Activated T-cell treated with anti-CD3 and anti-CD28 coated beads, Interleukin-2, amount 50 U/mL, for 72 hours (primary cell): ENCODE measurements around the gene TRABD2B. TPM values are rescaled to one million over a fixed set of nuclear protein-coding genes. Genes with fewer than 3 reads are reported as not detected.

Source experiments
- ATAC-seq, 2 donors: fragments of 150-1000 bp; cut with Tn5 transposase; replicated peaks in 1 of 2; 2 replicates each; pipeline ENCODE4 v1.10.0; 2021; ENCODE audit warnings: moderate library complexity in 2 of 2, mild to moderate bottlenecking in 1 of 2
- DNase-seq, 2 donors: peaks; one replicate each; pipeline ENCODE4 v3.0.0; 2021 to 2022; ENCODE audit warnings: mixed read lengths in 1 of 2
- H3K27ac Mint-ChIP-seq: one replicate; pipeline ENCODE4 v1.8.0; 2022; ENCODE audit warnings: mild to moderate bottlenecking, moderate library complexity, mixed read lengths
- H3K27me3 Mint-ChIP-seq: one replicate; pipeline ENCODE4 v1.8.0; 2022; ENCODE audit warnings: low read depth, mixed read lengths
- H3K36me3 Mint-ChIP-seq, 2 donors: one replicate each; pipeline ENCODE4 v1.8.0; 2022; ENCODE audit warnings: mixed read lengths in 2 of 2, mild to moderate bottlenecking in 1 of 2; ENCODE audit not compliant: insufficient read depth in 2 of 2
- H3K4me1 Mint-ChIP-seq: one replicate; pipeline ENCODE4 v1.8.0; 2022; ENCODE audit warnings: low read depth, mixed read lengths
- H3K4me3 Mint-ChIP-seq, 2 donors: one replicate each; pipeline ENCODE4 v1.8.0; 2022; ENCODE audit warnings: mild to moderate bottlenecking in 2 of 2, mixed read lengths in 2 of 2, moderate library complexity in 2 of 2
- H3K9me3 Mint-ChIP-seq, 2 donors: one replicate each; pipeline ENCODE4 v1.8.0; 2022; ENCODE audit warnings: mixed read lengths in 2 of 2
- total RNA-seq, 2 donors: library from RNA; stranded (reverse); gene quantifications; one replicate each; pipeline ENCODE4 v1.2.3, GENCODE V29; 2022

The TRABD2B gene
- total RNA-seq, 2 donors from 2014 or later, result not detected

GRCh38 chr1:47940779-47941178, 56.4 kb downstream of the TRABD2B start:
- H3K4me1 Mint-ChIP-seq, result no peaks in the 10 kb centered on the region
- no peaks in the 10 kb centered on the region for H3K36me3 Mint-ChIP-seq
- H3K27me3 Mint-ChIP-seq, result peaks cover 27% of the 10 kb centered on the region
- no peak for DNase-seq
- no peaks in the 10 kb centered on the region for H3K9me3 Mint-ChIP-seq
- H3K4me3 Mint-ChIP-seq, result no peak overlapping the region
- no peak for ATAC-seq
- no peak overlapping the region for H3K27ac Mint-ChIP-seq

- Mint-ChIP-seq H3K27ac (no peak overlapping the region), H3K9me3 (no peaks in the 10 kb centered on the region)
These were observed 56.9 kb downstream of the TRABD2B start for GRCh38 chr1:47940326-47940725.

GRCh38 chr1:47938520-47938919, 58.7 kb downstream of the TRABD2B start:
- Mint-ChIP-seq H3K27me3 (peaks cover 22% of the 10 kb centered on the region), H3K36me3 (no peaks in the 10 kb centered on the region), H3K4me1 (no peaks in the 10 kb centered on the region), H3K4me3 (no peak overlapping the region), H3K27ac (no peak overlapping the region), H3K9me3 (no peaks in the 10 kb centered on the region)
- ATAC-seq, result no peak
- no peak for DNase-seq

More at GRCh38 chr1:47940326-47940725, 56.9 kb downstream of the TRABD2B start:
- H3K36me3 Mint-ChIP-seq, result no peaks in the 10 kb centered on the region
- no peaks in the 10 kb centered on the region for H3K4me1 Mint-ChIP-seq
- DNase-seq (no peak), ATAC-seq (no peak)
- peaks cover 27% of the 10 kb centered on the region for H3K27me3 Mint-ChIP-seq
- H3K4me3 Mint-ChIP-seq, result no peak overlapping the region

- no peak for DNase-seq
- no peak overlapping the region for H3K27ac Mint-ChIP-seq
- no peaks in the 10 kb centered on the region for H3K36me3 Mint-ChIP-seq
- ATAC-seq, result no peak
- H3K27me3 Mint-ChIP-seq, result peaks cover 22% of the 10 kb centered on the region
- H3K4me3 Mint-ChIP-seq, result no peak overlapping the region
- no peaks in the 10 kb centered on the region for H3K4me1 Mint-ChIP-seq
- H3K9me3 Mint-ChIP-seq, result no peaks in the 10 kb centered on the region
These were observed 59.5 kb downstream of the TRABD2B start for GRCh38 chr1:47937586-47938254.

- Mint-ChIP-seq H3K36me3 (no peaks in the 10 kb centered on the region), H3K4me3 (no peak overlapping the region), H3K9me3 (no peaks in the 10 kb centered on the region), H3K4me1 (no peaks in the 10 kb centered on the region), H3K27me3 (peaks cover 28% of the 10 kb centered on the region), H3K27ac (no peak overlapping the region)
- ATAC-seq (no peak), DNase-seq (no peak)
These were observed 60.2 kb downstream of the TRABD2B start for GRCh38 chr1:47936916-47937551.

- DNase-seq (no peak), ATAC-seq (no peak)
- no peak overlapping the region for H3K27ac Mint-ChIP-seq
- H3K27me3 Mint-ChIP-seq, result peaks cover 25% of the 10 kb centered on the region
- no peaks in the 10 kb centered on the region for H3K4me1 Mint-ChIP-seq
- no peak overlapping the region for H3K4me3 Mint-ChIP-seq
- no peaks in the 10 kb centered on the region for H3K9me3 Mint-ChIP-seq
- H3K36me3 Mint-ChIP-seq, result no peaks in the 10 kb centered on the region
These were observed 61.3 kb downstream of the TRABD2B start for GRCh38 chr1:47935856-47936255.

GRCh38 chr1:47935163-47935562, 62.0 kb downstream of the TRABD2B start:
- Mint-ChIP-seq H3K27me3 (peaks cover 24% of the 10 kb centered on the region), H3K27ac (no peak overlapping the region)

GRCh38 chr1:47934243-47934805, 62.9 kb downstream of the TRABD2B start:
- ATAC-seq (no peak), DNase-seq (no peak)
- Mint-ChIP-seq H3K27me3 (peaks cover 25% of the 10 kb centered on the region), H3K9me3 (no peaks in the 10 kb centered on the region), H3K4me1 (no peaks in the 10 kb centered on the region), H3K4me3 (no peak overlapping the region), H3K27ac (no peak overlapping the region), H3K36me3 (no peaks in the 10 kb centered on the region)

More at GRCh38 chr1:47935163-47935562, 62.0 kb downstream of the TRABD2B start:
- ATAC-seq, result no peak
- Mint-ChIP-seq H3K36me3 (no peaks in the 10 kb centered on the region), H3K4me3 (no peak overlapping the region), H3K9me3 (no peaks in the 10 kb centered on the region), H3K4me1 (no peaks in the 10 kb centered on the region)
- no peak for DNase-seq

GRCh38 chr1:47932743-47933142, 64.4 kb downstream of the TRABD2B start:
- Mint-ChIP-seq H3K4me3 (no peak overlapping the region), H3K9me3 (no peaks in the 10 kb centered on the region), H3K27ac (no peak overlapping the region), H3K36me3 (no peaks in the 10 kb centered on the region), H3K4me1 (no peaks in the 10 kb centered on the region), H3K27me3 (peaks cover 25% of the 10 kb centered on the region)
- DNase-seq, result no peak
- ATAC-seq, result no peak

GRCh38 chr1:47931395-47931794, 65.8 kb downstream of the TRABD2B start:
- no peak for ATAC-seq

GRCh38 chr1:47930210-47930840, 66.9 kb downstream of the TRABD2B start:
- H3K27ac Mint-ChIP-seq, result no peak overlapping the region
- no peak for DNase-seq
- no peaks in the 10 kb centered on the region for H3K4me1 Mint-ChIP-seq
- no peaks in the 10 kb centered on the region for H3K36me3 Mint-ChIP-seq
- ATAC-seq, result no peak
- peaks cover 34% of the 10 kb centered on the region for H3K27me3 Mint-ChIP-seq
- no peaks in the 10 kb centered on the region for H3K9me3 Mint-ChIP-seq
- H3K4me3 Mint-ChIP-seq, result no peak overlapping the region

More at GRCh38 chr1:47931395-47931794, 65.8 kb downstream of the TRABD2B start:
- Mint-ChIP-seq H3K9me3 (no peaks in the 10 kb centered on the region), H3K36me3 (no peaks in the 10 kb centered on the region), H3K4me3 (no peak overlapping the region), H3K27me3 (peaks cover 31% of the 10 kb centered on the region), H3K4me1 (no peaks in the 10 kb centered on the region), H3K27ac (no peak overlapping the region)
- DNase-seq, result no peak

- DNase-seq, result no peak
- peaks cover 33% of the 10 kb centered on the region for H3K27me3 Mint-ChIP-seq
- H3K4me3 Mint-ChIP-seq, result no peak overlapping the region
- H3K27ac Mint-ChIP-seq, result no peak overlapping the region
- no peaks in the 10 kb centered on the region for H3K36me3 Mint-ChIP-seq
- H3K9me3 Mint-ChIP-seq, result no peaks in the 10 kb centered on the region
- H3K4me1 Mint-ChIP-seq, result no peaks in the 10 kb centered on the region
- ATAC-seq, result no peak
These were observed 70.0 kb downstream of the TRABD2B start for GRCh38 chr1:47927165-47927564.

- H3K9me3 Mint-ChIP-seq, result no peaks in the 10 kb centered on the region
- ATAC-seq, result no peak
- H3K4me1 Mint-ChIP-seq, result no peaks in the 10 kb centered on the region
- no peak overlapping the region for H3K4me3 Mint-ChIP-seq
- no peaks in the 10 kb centered on the region for H3K36me3 Mint-ChIP-seq
- no peak overlapping the region for H3K27ac Mint-ChIP-seq
- H3K27me3 Mint-ChIP-seq, result peaks cover 29% of the 10 kb centered on the region
- DNase-seq, result no peak
These were observed 70.7 kb downstream of the TRABD2B start for GRCh38 chr1:47926461-47926999.
